HCT116 (cell line): ENCODE data around the gene RARS1. TPM values are rescaled to one million over a fixed set of nuclear protein-coding genes. Genes with fewer than 3 reads are reported as not detected.

ENCODE experiments used
- ATAC-seq: fragments of 200-7000 bp; cut with Tn5 transposase; 2 replicates; pipeline ENCODE4 v1.9.1; 2020; ENCODE audit warnings: mild to moderate bottlenecking, moderate library complexity
- BruUV-seq: library from RNA; stranded (reverse); fragments of 400-500 nt; replicated peaks from 2 replicates; lab custom pipeline; 2021; lab: Mats Ljungman, UMichigan
- CTCF ChIA-PET: fragments of 300-600 bp; sonication (Branson Sonifier 250); formaldehyde crosslinking; loops from one replicate; lab custom pipeline; 2021; ENCODE audit warnings: antibody characterized with exemption; lab: Charles Lee
- POLR2A ChIA-PET: fragments of 300-600, 350-600 bp; sonication (Branson Sonifier 250); formaldehyde crosslinking; loops from one replicate; lab custom pipeline; 2021; ENCODE audit warnings: antibody characterized with exemption; lab: Charles Lee
- RAD21 ChIA-PET, 2 experiments: fragments of 300-600 bp; sonication (Branson Sonifier 250); formaldehyde crosslinking; loops; one replicate each; lab custom pipeline; 2023; ENCODE audit warnings: low total read pairs in 2 of 2; ENCODE audit not compliant: uncharacterized antibody in 2 of 2, unreplicated experiment in 2 of 2, low non-redundant PET in 1 of 2; lab: Charles Lee
- DNase-seq: peaks from one replicate; pipeline ENCODE4 v3.0.0-alpha.2; 2010; ENCODE audit warnings: low read depth, low spot score
- H2AFZ ChIP-seq: fragments of 200-600 bp; shearing (Covaris generic), sonication (generic); 2 replicates; pipeline ENCODE4 v1.6.1; 2017; ENCODE audit warnings: low read depth, mixed run types, mixed read lengths, antibody characterized with exemption, low read length; ENCODE audit not compliant: poor library complexity, severe bottlenecking
- H3K27ac ChIP-seq: 2 replicates; pipeline ENCODE4 v1.5.1; 2012; ENCODE audit warnings: low read depth, low read length
- H3K27me3 ChIP-seq: fragments of 200-600 bp; sonication (generic); 2 replicates; pipeline ENCODE4 v1.6.1; 2016; ENCODE audit warnings: mixed run types, low read length, mixed read lengths; ENCODE audit not compliant: insufficient read depth
- H3K36me3 ChIP-seq, 2 experiments: fragments of 200-500 bp in 1 of 2; fragments of 200-600 bp in 1 of 2; sonication (Bioruptor generic) in 1 of 2; sonication (generic) in 1 of 2; 2 replicates each; pipeline versions ENCODE4 v1.5.1 to v1.6.1; 2014 to 2016; ENCODE audit warnings: low read length in 2 of 2, inconsistent platforms in 1 of 2, mixed read lengths in 1 of 2, mixed run types in 1 of 2; ENCODE audit not compliant: insufficient read depth in 2 of 2, control insufficient read depth in 1 of 2
- H3K4me1 ChIP-seq, 2 experiments: fragments of 200-600 bp in 1 of 2; sonication (generic) in 1 of 2; 2 replicates each; pipeline versions ENCODE4 v1.5.1 to v1.6.1; 2012 to 2017; ENCODE audit warnings: low read length in 2 of 2, inconsistent platforms in 1 of 2, mild to moderate bottlenecking in 1 of 2, mixed read lengths in 1 of 2, mixed run types in 1 of 2, moderate library complexity in 1 of 2; ENCODE audit not compliant: insufficient read depth in 2 of 2, control insufficient read depth in 1 of 2
- H3K4me2 ChIP-seq: fragments of 200-600 bp; sonication (generic); 2 replicates; pipeline ENCODE4 v1.6.1; 2017; ENCODE audit warnings: mixed run types, low read length, mixed read lengths
- H3K4me3 ChIP-seq, 2 experiments: fragments of 200-600 bp in 1 of 2; sonication (generic) in 1 of 2; replicated peaks in 1 of 2; 2 replicates each; pipeline ENCODE4 v1.5.1; 2011 to 2016; ENCODE audit warnings: low read length in 2 of 2, control low read depth in 1 of 2, low read depth in 1 of 2, mild to moderate bottlenecking in 1 of 2, mixed read lengths in 1 of 2, mixed run types in 1 of 2
- H3K79me2 ChIP-seq: fragments of 200-600 bp; sonication (generic); 2 replicates; pipeline ENCODE4 v1.6.1; 2017; ENCODE audit warnings: mild to moderate bottlenecking, mixed run types, low read length, moderate library complexity, mixed read lengths; ENCODE audit not compliant: insufficient read depth
- H3K9ac ChIP-seq: fragments of 200-600 bp; sonication (generic); 2 replicates; pipeline ENCODE4 v1.6.1; 2016; ENCODE audit warnings: low read length, mixed read lengths
- H3K9me2 ChIP-seq: fragments of 200-600 bp; sonication (generic), shearing (Covaris generic); 2 replicates; pipeline ENCODE4 v1.6.1; 2017; ENCODE audit warnings: mixed run types, mild to moderate bottlenecking, moderate library complexity; ENCODE audit not compliant: insufficient read depth
- H3K9me3 ChIP-seq, 2 experiments: fragments of 200-500 bp in 1 of 2; fragments of 200-600 bp in 1 of 2; sonication (Bioruptor generic) in 1 of 2; sonication (generic) in 1 of 2; 2 replicates each; pipeline ENCODE4 v1.6.1; 2014 to 2017; ENCODE audit warnings: low read length in 2 of 2, mixed read lengths in 2 of 2, inconsistent platforms in 1 of 2, low read depth in 1 of 2, mild to moderate bottlenecking in 1 of 2, mixed run types in 1 of 2, moderate library complexity in 1 of 2; ENCODE audit not compliant: control insufficient read depth in 1 of 2, insufficient read depth in 1 of 2
- H4K20me1 ChIP-seq: fragments of 200-600 bp; sonication (generic), shearing (Covaris generic); 2 replicates; pipeline ENCODE4 v1.6.1; 2017; ENCODE audit warnings: mixed run types, mild to moderate bottlenecking, moderate library complexity; ENCODE audit not compliant: insufficient read depth
- CBX3 ChIP-seq: IDR thresholded peaks from 2 replicates; pipeline ENCODE4 v1.6.1; 2012; ENCODE audit warnings: low read depth
- CEBPB ChIP-seq: IDR thresholded peaks from 2 replicates; pipeline ENCODE4 v1.6.1; 2012; ENCODE audit warnings: low read depth
- EGR1 ChIP-seq: IDR thresholded peaks from 2 replicates; pipeline ENCODE4 v1.6.1; 2012; ENCODE audit warnings: low read depth
- ELF1 ChIP-seq: IDR thresholded peaks from 2 replicates; pipeline ENCODE4 v1.6.1; 2012; ENCODE audit warnings: low read depth, borderline replicate concordance
- EZH2 ChIP-seq: fragments of 200-600 bp; sonication (generic); IDR thresholded peaks from 2 replicates; pipeline ENCODE4 v1.6.1; 2017; ENCODE audit warnings: antibody characterized with exemption, mixed run types
- EZH2phosphoT487 ChIP-seq: fragments of 200-600 bp; IDR thresholded peaks from 2 replicates; pipeline ENCODE4 v1.6.1; 2018; ENCODE audit warnings: antibody characterized with exemption, borderline replicate concordance
- FOSL1 ChIP-seq: IDR thresholded peaks from 2 replicates; pipeline ENCODE4 v1.6.1; 2012; ENCODE audit warnings: low read depth
- JUND ChIP-seq: IDR thresholded peaks from 2 replicates; pipeline ENCODE4 v1.6.1; 2012
- POLR2A ChIP-seq: IDR thresholded peaks from 2 replicates; pipeline ENCODE4 v1.7.0; 2011; ENCODE audit warnings: borderline replicate concordance; ENCODE audit not compliant: insufficient read depth, insufficient read length; ENCODE audit errors: extremely low read depth
- POLR2AphosphoS5 ChIP-seq: IDR thresholded peaks from 2 replicates; pipeline ENCODE4 v1.6.1; 2011; ENCODE audit warnings: mild to moderate bottlenecking, low read depth, low read length, moderate library complexity
- RAD21 ChIP-seq: IDR thresholded peaks from 2 replicates; pipeline ENCODE4 v1.6.1; 2012; ENCODE audit warnings: low read depth, mild to moderate bottlenecking
- SIN3A ChIP-seq: IDR thresholded peaks from 2 replicates; pipeline ENCODE4 v1.6.1; 2012; ENCODE audit warnings: low read depth
- SP1 ChIP-seq: IDR thresholded peaks from 2 replicates; pipeline ENCODE4 v1.6.1; 2012; ENCODE audit warnings: low read depth
- SRF ChIP-seq: IDR thresholded peaks from 2 replicates; pipeline ENCODE4 v1.6.1; 2012; ENCODE audit warnings: low read depth
- YY1 ChIP-seq: IDR thresholded peaks from 2 replicates; pipeline ENCODE4 v1.6.1; 2011; ENCODE audit warnings: low read length, low read depth, moderate library complexity, mild to moderate bottlenecking; ENCODE audit not compliant: insufficient replicate concordance; ENCODE audit errors: extremely low read depth
- ZFX ChIP-seq: fragments of 450-650 bp; IDR thresholded peaks from 2 replicates; pipeline ENCODE4 v1.6.1; 2017
- ZNF274 ChIP-seq: fragments of 200-500 bp; sonication (Bioruptor generic); IDR thresholded peaks from 2 replicates; pipeline ENCODE4 v1.6.1; 2014; ENCODE audit warnings: mild to moderate bottlenecking, low read depth, low read length, inconsistent platforms
- intact Hi-C: fragments of 100-400 bp; cut with micrococcal nuclease; formaldehyde crosslinking; loops from 2 replicates; pipeline ENCODE4 v1.10.0; 2022
- total RNA-seq: library from RNA; stranded (reverse); gene quantifications from one replicate; pipeline ENCODE4 v1.2.1, GENCODE V29; 2021; ENCODE audit not compliant: unreplicated experiment
- TF ChIP-seq, protein P1 (sequence below): IDR thresholded peaks from 2 replicates; pipeline ENCODE4 v1.6.1; 2011; ENCODE audit warnings: mild to moderate bottlenecking, low read length, moderate library complexity; ENCODE audit not compliant: insufficient replicate concordance; ENCODE audit errors: extremely low read depth
- TF ChIP-seq, protein P2 (sequence below): IDR thresholded peaks from 2 replicates; pipeline ENCODE4 v1.6.1; 2012

Gene RARS1
- total RNA-seq, 1 experiment from 2014 or later, result 122 TPM

DNA sequence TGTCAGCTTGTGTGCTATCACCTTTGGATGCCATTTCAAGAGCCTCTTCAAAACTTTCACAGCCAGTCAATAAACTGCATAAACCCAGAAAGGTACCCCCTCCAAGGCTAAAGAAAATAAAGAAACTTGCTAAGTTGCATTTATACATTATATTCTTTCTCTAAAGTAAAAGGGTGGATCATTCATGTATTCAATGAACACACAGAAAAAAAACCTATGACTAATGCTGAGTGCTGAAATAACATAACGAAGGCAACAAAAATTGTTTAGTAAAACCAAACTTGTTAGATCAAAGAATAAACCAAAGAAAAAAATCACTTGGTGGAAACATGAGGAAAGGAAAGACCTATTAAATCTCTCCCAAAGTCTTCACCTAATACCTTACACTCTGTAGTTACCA lies 77.7 kb downstream of the RARS1 start:
- BruUV-seq, result TSS peak; percentile 2
- peaks cover 56% of the 10 kb centered on the region for H3K79me2 ChIP-seq

DNA sequence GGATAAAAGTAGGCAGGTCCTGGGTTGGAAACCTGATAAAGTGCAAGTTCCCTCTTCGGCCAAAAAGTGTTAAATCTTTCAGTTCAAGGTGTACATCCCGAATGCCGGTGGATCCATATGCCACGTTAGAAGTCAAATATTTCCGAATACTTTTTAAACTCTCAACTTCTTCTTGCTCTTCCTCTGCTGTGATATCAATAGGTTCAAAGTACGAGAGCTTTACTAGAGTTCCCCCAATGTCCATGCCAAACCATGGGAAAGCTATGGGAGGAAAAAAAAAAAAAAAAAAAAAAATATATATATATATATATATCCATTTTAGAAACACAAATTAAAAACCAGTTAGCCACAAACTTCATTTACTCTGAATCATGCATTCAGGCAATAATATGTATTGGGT lies 82.5 kb downstream of the RARS1 start:
- H3K9me2 ChIP-seq, result no peaks in the 10 kb centered on the region
- no peak for ATAC-seq
- H3K4me2 ChIP-seq, result no peak overlapping the region
- no peak overlapping the region for H2AFZ ChIP-seq
- BruUV-seq, result no TSS peak
- intact Hi-C loops, result no loop called here
- no peak overlapping the region for H3K4me3 ChIP-seq
- ChIA-PET CTCF (no interaction called here), POLR2A (no interaction called here), RAD21 (no interaction called here)
- no peak overlapping the region for H3K9ac ChIP-seq
- H3K4me1 ChIP-seq, result no peaks in the 10 kb centered on the region
- H3K27ac ChIP-seq, result no peak overlapping the region
- H3K9me3 ChIP-seq, result no peaks in the 10 kb centered on the region
- no peak for DNase-seq
- peaks cover 3% of the 10 kb centered on the region for H4K20me1 ChIP-seq
- TF ChIP-seq SIN3A, result no peak
- TF ChIP-seq CBX3, result no peak
- TF ChIP-seq ELF1, result no peak
- TF ChIP-seq EGR1, result no peak
- TF ChIP-seq EZH2phosphoT487, result no peak
- TF ChIP-seq ZNF274, result no peak
- TF ChIP-seq, protein P1, sequence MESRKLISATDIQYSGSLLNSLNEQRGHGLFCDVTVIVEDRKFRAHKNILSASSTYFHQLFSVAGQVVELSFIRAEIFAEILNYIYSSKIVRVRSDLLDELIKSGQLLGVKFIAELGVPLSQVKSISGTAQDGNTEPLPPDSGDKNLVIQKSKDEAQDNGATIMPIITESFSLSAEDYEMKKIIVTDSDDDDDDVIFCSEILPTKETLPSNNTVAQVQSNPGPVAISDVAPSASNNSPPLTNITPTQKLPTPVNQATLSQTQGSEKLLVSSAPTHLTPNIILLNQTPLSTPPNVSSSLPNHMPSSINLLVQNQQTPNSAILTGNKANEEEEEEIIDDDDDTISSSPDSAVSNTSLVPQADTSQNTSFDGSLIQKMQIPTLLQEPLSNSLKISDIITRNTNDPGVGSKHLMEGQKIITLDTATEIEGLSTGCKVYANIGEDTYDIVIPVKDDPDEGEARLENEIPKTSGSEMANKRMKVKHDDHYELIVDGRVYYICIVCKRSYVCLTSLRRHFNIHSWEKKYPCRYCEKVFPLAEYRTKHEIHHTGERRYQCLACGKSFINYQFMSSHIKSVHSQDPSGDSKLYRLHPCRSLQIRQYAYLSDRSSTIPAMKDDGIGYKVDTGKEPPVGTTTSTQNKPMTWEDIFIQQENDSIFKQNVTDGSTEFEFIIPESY, result no peak
- TF ChIP-seq SRF, result no peak
- TF ChIP-seq YY1, result no peak
- TF ChIP-seq POLR2A, result no peak
- no peak for TF ChIP-seq POLR2AphosphoS5
- TF ChIP-seq CEBPB, result no peak
- no peak for TF ChIP-seq RAD21
- no peak for TF ChIP-seq SP1
- H3K79me2 ChIP-seq, result peaks cover 75% of the 10 kb centered on the region
- H3K36me3 ChIP-seq, result peaks cover 13 to 26% of the 10 kb centered on the region in 2 experiments
- no peaks in the 10 kb centered on the region for H3K27me3 ChIP-seq

More for the DNA sequence above, 77.7 kb downstream of the RARS1 start:
- intact Hi-C loops, result no loop called here
- H3K9me3 ChIP-seq, result no peaks in the 10 kb centered on the region
- H3K36me3 ChIP-seq, result peaks cover 38 to 39% of the 10 kb centered on the region in 2 experiments
- TF ChIP-seq SP1 (no peak), ZFX (no peak), ELF1 (no peak), FOSL1 (no peak), JUND (no peak), SIN3A (no peak), ZNF274 (no peak), RAD21 (no peak), EZH2 (no peak)
- TF ChIP-seq, protein P2, sequence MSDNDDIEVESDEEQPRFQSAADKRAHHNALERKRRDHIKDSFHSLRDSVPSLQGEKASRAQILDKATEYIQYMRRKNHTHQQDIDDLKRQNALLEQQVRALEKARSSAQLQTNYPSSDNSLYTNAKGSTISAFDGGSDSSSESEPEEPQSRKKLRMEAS, result no peak
- no peaks in the 10 kb centered on the region for H3K4me1 ChIP-seq
- H4K20me1 ChIP-seq, result no peaks in the 10 kb centered on the region; the same call in 1 of the 2 replicates
- no peaks in the 10 kb centered on the region for H3K9me2 ChIP-seq
- no peaks in the 10 kb centered on the region for H3K27me3 ChIP-seq
- DNase-seq (no peak), ATAC-seq (no peak)
- H2AFZ ChIP-seq, result no peak overlapping the region
- H3K4me3 ChIP-seq, result no peak overlapping the region
- no peak overlapping the region for H3K4me2 ChIP-seq
- ChIA-PET POLR2A (no interaction called here), CTCF (no interaction called here), RAD21 (no interaction called here)
- H3K9ac ChIP-seq, result no peak overlapping the region
- H3K27ac ChIP-seq, result no peak overlapping the region
